ENCODE data around the gene HACE1.

- TF ChIP-seq CTCF (IDR thresholded peaks at IDR 0.05): no peak
- no peak for TF ChIP-seq POLR2A (IDR thresholded peaks at IDR 0.05)
These were observed 149.0 kb downstream of the HACE1 start for GRCh38 chr6:104710543-104711335.

All from body of pancreas (tissue), 4 donors.